ENCODE results near the gene MTPN. TPM values are rescaled to one million over a fixed set of nuclear protein-coding genes. Genes with fewer than 3 reads are reported as not detected.

The MTPN gene
- total RNA-seq, 1 experiment from 2014 or later = 157 TPM

DNA sequence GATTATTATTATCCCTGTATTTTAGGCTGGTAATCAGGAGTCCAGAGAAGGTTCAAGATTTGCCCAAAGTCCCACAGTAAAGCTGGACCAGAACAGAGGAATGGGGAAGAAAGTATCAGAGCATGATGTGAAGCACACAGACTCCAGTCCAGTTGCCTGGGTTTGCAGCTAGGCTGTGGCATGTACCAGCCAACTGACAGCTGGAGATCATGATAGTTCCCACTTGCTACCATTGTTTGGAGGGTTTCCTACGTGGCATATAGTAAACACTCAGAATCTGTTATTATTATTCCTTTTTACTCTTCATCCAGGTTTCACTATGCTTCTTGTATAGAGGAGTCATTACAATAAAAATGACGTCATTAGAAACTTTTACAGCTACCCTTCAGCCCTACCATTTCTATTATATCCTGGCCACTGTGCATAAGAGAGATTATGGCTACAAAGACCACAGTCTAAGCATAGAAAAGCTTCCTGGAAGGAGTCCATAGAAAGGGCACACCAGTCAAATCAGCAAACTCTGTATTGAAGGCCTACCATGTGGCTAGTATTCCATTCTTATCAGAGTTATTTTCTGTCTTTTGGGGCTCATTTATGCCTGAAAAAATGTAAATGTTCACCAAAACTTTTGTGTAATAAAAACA lies 66.6 kb downstream of the MTPN start:
- no peaks in the 10 kb centered on the region for H3K9me3 ChIP-seq (replicated peaks)
- no peaks in the 10 kb centered on the region for H3K27me3 ChIP-seq
- peak overlapping the region; percentile 9 for H3K27ac ChIP-seq
- H3K4me3 ChIP-seq = no peak overlapping the region
- H3K36me3 ChIP-seq = no peaks in the 10 kb centered on the region
- H3K4me1 ChIP-seq = peaks cover 22% of the 10 kb centered on the region
- DNase-seq = peak; percentile 13 to 69

DNA sequence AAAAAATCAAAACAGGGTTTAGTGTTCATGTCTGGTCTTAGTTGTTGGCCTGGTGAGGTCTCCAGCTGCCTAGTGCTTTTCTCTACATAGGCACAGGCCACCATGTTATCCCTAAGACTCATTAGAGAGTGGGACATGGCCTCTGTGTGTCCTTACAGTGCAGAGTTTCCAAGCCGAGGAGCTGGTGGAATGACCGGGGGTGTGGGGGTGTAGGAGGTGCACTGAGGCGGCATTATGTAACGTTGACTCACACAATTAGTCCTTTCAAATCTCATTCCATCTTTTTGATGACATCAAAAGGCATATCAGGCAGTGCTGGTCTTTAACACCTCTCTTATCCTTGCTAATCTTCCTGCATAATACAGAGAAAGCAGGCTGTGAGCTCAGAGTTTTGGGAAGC lies 71.3 kb downstream of the MTPN start:
- Histone ChIP-seq H3K27ac (no peak overlapping the region), H3K9me3 (replicated peaks) (no peaks in the 10 kb centered on the region), H3K4me3 (no peak overlapping the region), H3K27me3 (no peaks in the 10 kb centered on the region), H3K4me1 (peaks cover 12% of the 10 kb centered on the region), H3K36me3 (no peaks in the 10 kb centered on the region)
- DNase-seq = no peak

DNA sequence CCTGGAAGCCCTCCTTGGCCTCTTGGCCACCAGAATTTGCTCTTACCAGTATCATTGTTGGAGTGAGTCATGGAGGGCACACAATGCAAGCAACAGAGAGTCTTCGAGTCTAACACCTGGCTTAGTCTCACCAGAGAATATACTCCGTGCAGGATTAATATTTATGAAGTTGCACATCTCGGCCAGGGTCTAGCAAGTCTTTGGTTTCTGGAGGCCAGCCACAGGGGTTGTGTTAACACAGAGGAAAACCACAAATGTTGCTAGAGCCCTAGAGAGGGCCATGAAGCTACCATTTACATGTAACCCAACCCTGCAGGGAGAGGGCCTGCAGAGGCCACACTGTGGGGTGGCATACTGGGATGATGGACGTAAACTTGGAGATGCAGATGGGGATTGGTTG lies 71.8 kb downstream of the MTPN start:
- DNase-seq = peak; percentile 27 to 50
- no peaks in the 10 kb centered on the region for H3K27me3 ChIP-seq
- no peaks in the 10 kb centered on the region for H3K36me3 ChIP-seq
- H3K4me3 ChIP-seq = no peak overlapping the region
- no peaks in the 10 kb centered on the region for H3K9me3 ChIP-seq (replicated peaks)
- no peak overlapping the region for H3K27ac ChIP-seq
- H3K4me1 ChIP-seq = peaks cover 7% of the 10 kb centered on the region

GRCh38 chr7:135904282-135904681 lies 72.9 kb downstream of the MTPN start:
- Histone ChIP-seq H3K27ac (no peak overlapping the region), H3K4me3 (no peak overlapping the region), H3K9me3 (replicated peaks) (no peaks in the 10 kb centered on the region), H3K36me3 (no peaks in the 10 kb centered on the region), H3K27me3 (no peaks in the 10 kb centered on the region), H3K4me1 (no peaks in the 10 kb centered on the region)
- no peak for DNase-seq

GRCh38 chr7:135901585-135902540 lies 75.3 kb downstream of the MTPN start:
- Histone ChIP-seq H3K4me1 (no peaks in the 10 kb centered on the region), H3K9me3 (replicated peaks) (no peaks in the 10 kb centered on the region), H3K27me3 (no peaks in the 10 kb centered on the region), H3K27ac (no peak overlapping the region), H3K36me3 (no peaks in the 10 kb centered on the region), H3K4me3 (no peak overlapping the region)
- no peak for DNase-seq

DNA sequence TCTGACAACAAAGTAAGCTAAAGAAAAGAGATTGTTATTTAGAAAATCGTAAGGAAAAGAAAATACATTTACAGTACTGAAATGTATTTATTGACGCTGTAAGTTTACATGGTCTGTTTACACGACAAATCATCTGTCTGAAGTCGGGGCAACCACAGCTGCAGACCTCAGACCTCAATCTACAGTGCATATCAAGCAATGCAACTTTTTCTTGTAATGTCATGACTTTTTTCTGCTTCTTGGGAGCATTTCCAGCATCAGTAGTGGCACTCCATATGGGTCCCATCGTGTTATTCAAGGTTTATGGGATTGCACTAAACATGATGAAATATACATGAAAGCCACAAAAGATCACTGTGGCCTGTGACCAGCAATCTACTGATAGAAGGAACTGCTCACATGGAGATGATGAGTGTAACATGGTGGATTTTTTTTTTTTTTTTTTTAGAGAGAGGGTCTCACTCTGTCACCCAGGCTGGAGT lies 77.1 kb downstream of the MTPN start:
- no peaks in the 10 kb centered on the region for H3K4me1 ChIP-seq
- no peak for DNase-seq
- no peak overlapping the region for H3K27ac ChIP-seq
- H3K36me3 ChIP-seq = no peaks in the 10 kb centered on the region
- no peak overlapping the region for H3K4me3 ChIP-seq
- H3K9me3 ChIP-seq (replicated peaks) = no peaks in the 10 kb centered on the region
- no peaks in the 10 kb centered on the region for H3K27me3 ChIP-seq

DNA sequence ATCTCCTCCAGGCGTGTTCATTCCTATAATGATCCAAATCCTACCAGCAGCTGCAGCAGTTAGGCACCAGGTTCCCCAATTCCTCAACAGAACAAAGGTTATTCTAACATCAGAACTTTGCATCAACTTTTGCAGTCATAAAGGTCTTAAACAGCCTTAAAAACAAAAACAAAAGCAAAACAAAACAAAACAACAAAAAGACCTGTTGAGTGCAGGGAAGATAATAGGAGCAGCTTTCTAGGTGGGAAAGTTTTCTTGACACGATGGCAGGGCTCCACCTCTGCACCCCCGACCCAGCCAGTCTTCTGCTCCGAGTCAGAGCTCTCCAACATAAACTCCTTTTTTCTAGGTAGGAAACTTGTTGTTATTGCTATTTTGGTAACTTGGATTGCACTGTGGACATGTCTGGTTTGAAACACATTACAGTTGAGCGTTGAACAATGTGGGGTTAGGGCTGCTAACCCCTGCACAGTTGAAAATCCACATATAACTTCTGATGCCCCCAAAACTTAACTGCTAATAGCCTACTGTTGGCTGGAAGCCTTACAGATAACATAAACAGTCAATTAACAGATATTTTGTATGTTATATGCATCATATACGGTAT lies 77.6 kb downstream of the MTPN start:
- H3K36me3 ChIP-seq = no peaks in the 10 kb centered on the region
- no peak overlapping the region for H3K4me3 ChIP-seq
- no peak overlapping the region for H3K27ac ChIP-seq
- DNase-seq = no peak
- no peaks in the 10 kb centered on the region for H3K27me3 ChIP-seq
- H3K9me3 ChIP-seq (replicated peaks) = no peaks in the 10 kb centered on the region
- no peaks in the 10 kb centered on the region for H3K4me1 ChIP-seq

GRCh38 chr7:135898226-135898625 lies 78.9 kb downstream of the MTPN start:
- Histone ChIP-seq H3K4me3 (no peak overlapping the region), H3K27me3 (no peaks in the 10 kb centered on the region), H3K36me3 (no peaks in the 10 kb centered on the region), H3K4me1 (no peaks in the 10 kb centered on the region), H3K9me3 (replicated peaks) (no peaks in the 10 kb centered on the region), H3K27ac (no peak overlapping the region)
- DNase-seq = peak in 1 of 2 experiments; percentile 27

- Histone ChIP-seq H3K27ac (no peak overlapping the region), H3K4me3 (no peak overlapping the region), H3K4me1 (no peaks in the 10 kb centered on the region), H3K36me3 (no peaks in the 10 kb centered on the region), H3K9me3 (replicated peaks) (no peaks in the 10 kb centered on the region), H3K27me3 (no peaks in the 10 kb centered on the region)
- DNase-seq = no peak
These were observed 82.3 kb downstream of the MTPN start for GRCh38 chr7:135894816-135895215.

GRCh38 chr7:135889823-135890222 lies 87.3 kb downstream of the MTPN start:
- no peak overlapping the region for H3K27ac ChIP-seq
- H3K9me3 ChIP-seq (replicated peaks) = no peaks in the 10 kb centered on the region
- no peak for DNase-seq
- no peaks in the 10 kb centered on the region for H3K4me1 ChIP-seq
- H3K36me3 ChIP-seq = no peaks in the 10 kb centered on the region
- H3K4me3 ChIP-seq = no peak overlapping the region
- H3K27me3 ChIP-seq = no peaks in the 10 kb centered on the region

- Histone ChIP-seq H3K4me3 (no peak overlapping the region), H3K36me3 (no peaks in the 10 kb centered on the region), H3K4me1 (no peaks in the 10 kb centered on the region), H3K27ac (no peak overlapping the region), H3K27me3 (no peaks in the 10 kb centered on the region), H3K9me3 (replicated peaks) (no peaks in the 10 kb centered on the region)
- DNase-seq = no peak
These were observed 88.4 kb downstream of the MTPN start for GRCh38 chr7:135888740-135889139.

DNA sequence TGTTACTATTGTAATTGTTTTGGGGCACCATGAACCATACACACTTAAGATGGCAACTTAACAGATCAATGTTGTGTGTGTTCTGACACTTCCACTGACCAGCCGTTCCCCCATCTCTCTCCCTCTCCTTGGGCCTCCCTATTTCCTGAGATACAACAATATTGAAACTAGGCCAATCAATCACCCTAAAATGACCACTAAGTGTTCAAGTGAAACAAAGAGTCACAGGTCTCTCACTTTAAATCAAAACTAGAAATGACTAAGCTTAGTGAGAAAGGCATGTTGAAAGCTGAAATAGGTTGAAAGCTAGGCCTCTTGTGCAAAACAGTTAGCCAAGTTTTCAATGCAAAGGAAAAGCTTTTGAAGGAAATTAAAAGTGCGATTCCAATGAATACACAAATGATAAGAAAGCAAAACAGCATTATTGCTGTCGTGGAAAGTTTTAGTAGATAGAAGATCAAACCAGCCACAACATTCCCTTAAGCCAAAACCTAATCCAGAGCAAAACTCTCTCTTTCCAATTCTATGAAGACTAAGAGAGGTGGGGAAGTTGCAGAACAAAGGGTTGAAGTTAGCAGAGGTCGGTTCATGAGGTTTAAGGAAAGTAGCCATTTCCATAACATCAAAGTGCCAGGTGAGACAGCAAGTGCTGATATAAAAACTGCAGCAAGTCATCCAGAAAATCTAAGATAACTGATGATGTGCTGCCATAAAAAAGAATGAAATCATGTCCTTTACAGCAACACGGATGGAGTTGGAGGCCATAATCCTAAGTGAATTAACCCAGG lies 90.6 kb downstream of the MTPN start:
- no peak for DNase-seq
- H3K4me1 ChIP-seq = no peaks in the 10 kb centered on the region
- H3K9me3 ChIP-seq (replicated peaks) = no peaks in the 10 kb centered on the region
- H3K27me3 ChIP-seq = no peaks in the 10 kb centered on the region
- no peaks in the 10 kb centered on the region for H3K36me3 ChIP-seq
- H3K27ac ChIP-seq = no peak overlapping the region
- no peak overlapping the region for H3K4me3 ChIP-seq

GRCh38 chr7:135884495-135885232 lies 92.5 kb downstream of the MTPN start:
- Histone ChIP-seq H3K36me3 (no peaks in the 10 kb centered on the region), H3K4me3 (no peak overlapping the region), H3K4me1 (peaks cover 4% of the 10 kb centered on the region), H3K9me3 (replicated peaks) (no peaks in the 10 kb centered on the region), H3K27me3 (no peaks in the 10 kb centered on the region), H3K27ac (no peak overlapping the region)
- DNase-seq = no peak

- Histone ChIP-seq H3K4me1 (peaks cover 29% of the 10 kb centered on the region), H3K27ac (no peak overlapping the region), H3K9me3 (replicated peaks) (no peaks in the 10 kb centered on the region), H3K36me3 (no peaks in the 10 kb centered on the region), H3K4me3 (no peak overlapping the region), H3K27me3 (no peaks in the 10 kb centered on the region)
- DNase-seq = peak in 1 of 2 experiments; percentile 21
These were observed 97.9 kb downstream of the MTPN start for GRCh38 chr7:135879233-135879632.

Measured in SJCRH30 (cell line).